ENCODE measurements around the gene TJP1. TPM values are rescaled to one million over a fixed set of nuclear protein-coding genes. Genes with fewer than 3 reads are reported as not detected.

Gene TJP1
- total and polyA plus RNA-seq, 9 of the 15 experiments (the other 6 are each of a cell fraction or from before 2014, with no cell fraction given) = 9.1 to 39.3 (median 28.0) TPM

- no peaks in the 10 kb centered on the region for H3K4me1 ChIP-seq (replicated peaks in 1 of 2; ENCODE audit: control insufficient read depth in 2 of 2, insufficient read depth in 2 of 2, low read length in 2 of 2)
- H3K9me1 ChIP-seq (ENCODE audit: control insufficient read depth, insufficient read depth, low read length) = no peaks in the 10 kb centered on the region
- H3K27ac ChIP-seq (ENCODE audit: extremely low read depth, low read depth, low read length) = no peak overlapping the region
- no peak for FAIRE-seq
- no peak overlapping the region for H3K9ac ChIP-seq (ENCODE audit: insufficient read depth in 1 of 2, low read depth in 2 of 2, low read length in 2 of 2)
- H2AFZ ChIP-seq (ENCODE audit: low read depth, low read length) = no peak overlapping the region
- no peak for ATAC-seq
- no peak overlapping the region for H3K4me3 ChIP-seq
- H3K9me3 ChIP-seq (replicated peaks; ENCODE audit: control insufficient read depth, insufficient read depth, low read depth, low read length) = no peaks in the 10 kb centered on the region
- in situ Hi-C loops (cut with MboI) (no loop called here), intact Hi-C loops (cut with micrococcal nuclease) (no loop called here)
- POLR2A ChIA-PET = no interaction called here
- no peak overlapping the region for H3K4me2 ChIP-seq (ENCODE audit: insufficient read depth, low read length)
- H3K36me3 ChIP-seq (ENCODE audit: control insufficient read depth, insufficient read depth, low read length) = peaks cover 59% of the 10 kb centered on the region
- no peaks in the 10 kb centered on the region for H3K27me3 ChIP-seq (ENCODE audit: control insufficient read depth in 2 of 2, insufficient read depth in 2 of 2, low read length in 2 of 2)
- H4K20me1 ChIP-seq (replicated peaks; ENCODE audit: control insufficient read depth, insufficient read depth, low read length) = no peaks in the 10 kb centered on the region; the same call in 1 of the 2 replicates
- no peak for DNase-seq (ENCODE audit: extremely low read depth in 1 of 4, low spot score in 3 of 4)
- CTCF ChIA-PET (ENCODE audit: low intra/inter-chr PET ratio) = no interaction called here
- H3K79me2 ChIP-seq (ENCODE audit: control insufficient read depth, insufficient read depth, low read length) = no peaks in the 10 kb centered on the region
- no peak for TF ChIP-seq USF1 (CRISPR knock-in tag; IDR thresholded peaks at IDR 0.05)
- BruUV-seq (replicated peaks) = no TSS peak
- 83% methylated on average over 2 of the region's 2 CpGs for WGBS (ENCODE audit: insufficient coverage, low coverage, missing lambda C conversion rate)
These were observed 85.6 kb downstream of the TJP1 start for GRCh38 chr15:29736744-29737020.

GRCh38 chr15:29736012-29736743, 86.1 kb downstream of the TJP1 start:
- no TSS peak for BruUV-seq (replicated peaks)
- CTCF ChIA-PET (ENCODE audit: low intra/inter-chr PET ratio) = no interaction called here
- POLR2A ChIA-PET = no interaction called here
- TF ChIP-seq ZNF407 (IDR thresholded peaks at IDR 0.05; ENCODE audit: low read depth) (no peak), TRIM25 (IDR thresholded peaks at IDR 0.05; ENCODE audit: borderline replicate concordance) (no peak), PHF8 (IDR thresholded peaks at IDR 0.05; ENCODE audit: borderline replicate concordance, low read length) (no peak)

More at GRCh38 chr15:29736012-29736743, 86.1 kb downstream of the TJP1 start:
- Histone ChIP-seq H3K4me3 (no peak overlapping the region), H3K4me1 (replicated peaks in 1 of 2; ENCODE audit: control insufficient read depth in 2 of 2, insufficient read depth in 2 of 2, low read length in 2 of 2) (no peaks in the 10 kb centered on the region), H3K9ac (ENCODE audit: insufficient read depth in 1 of 2, low read depth in 2 of 2, low read length in 2 of 2) (no peak overlapping the region), H4K20me1 (replicated peaks; ENCODE audit: control insufficient read depth, insufficient read depth, low read length) (no peaks in the 10 kb centered on the region; the same call in 1 of the 2 replicates), H2AFZ (ENCODE audit: low read depth, low read length) (no peak overlapping the region), H3K79me2 (ENCODE audit: control insufficient read depth, insufficient read depth, low read length) (no peaks in the 10 kb centered on the region), H3K4me2 (ENCODE audit: insufficient read depth, low read length) (no peak overlapping the region), H3K36me3 (ENCODE audit: control insufficient read depth, insufficient read depth, low read length) (peaks cover 55% of the 10 kb centered on the region), H3K27ac (ENCODE audit: extremely low read depth, low read depth, low read length) (no peak overlapping the region), H3K27me3 (ENCODE audit: control insufficient read depth in 2 of 2, insufficient read depth in 2 of 2, low read length in 2 of 2) (no peaks in the 10 kb centered on the region), H3K9me1 (ENCODE audit: control insufficient read depth, insufficient read depth, low read length) (no peaks in the 10 kb centered on the region), H3K9me3 (replicated peaks; ENCODE audit: control insufficient read depth, insufficient read depth, low read depth, low read length) (no peaks in the 10 kb centered on the region)
- ATAC-seq (no peak), FAIRE-seq (no peak), DNase-seq (ENCODE audit: extremely low read depth in 1 of 4, low spot score in 3 of 4) (no peak)
- intact Hi-C loops (cut with micrococcal nuclease) = no loop called here
- 68% methylated on average over 3 of the region's 3 CpGs for WGBS (ENCODE audit: insufficient coverage, low coverage, missing lambda C conversion rate)
- in situ Hi-C loops (cut with MboI) = no loop called here
